ENCODE results near the gene KIN.

GRCh38 chr10:7826971-7827370, 39.2 kb upstream of the KIN start:
- TF ChIP-seq CTCF (IDR thresholded peaks at IDR 0.05) (peak in 2 of 12 donors; percentile 13 to 18), POLR2A (IDR thresholded peaks at IDR 0.05) (no peak)

Measured in heart left ventricle (tissue), 13 donors.